ENCODE results near the gene ATF2.

ATF2 gene

GRCh38 chr2:175135177-175135576 lies 32.8 kb downstream of the ATF2 start:
- TF ChIP-seq FOXP2 (optimal IDR thresholded peaks at IDR 0.05; ENCODE audit: borderline replicate concordance, extremely low read depth, extremely low read length, insufficient read depth) = no peak
- no peak for TF ChIP-seq SIN3A (IDR thresholded peaks at IDR 0.05; ENCODE audit: borderline replicate concordance, insufficient read depth, low read length)
- no peak for TF ChIP-seq REST (IDR thresholded peaks at IDR 0.05; ENCODE audit: insufficient read depth in 1 of 2, low read depth in 2 of 2, low read length in 2 of 2)
- TF ChIP-seq POLR2AphosphoS5 (IDR thresholded peaks at IDR 0.05; ENCODE audit: low read depth, low read length) = no peak
- no peak for TF ChIP-seq TAF1 (IDR thresholded peaks at IDR 0.05; ENCODE audit: borderline replicate concordance, insufficient read depth, low read length)

GRCh38 chr2:175131252-175131651 lies 36.8 kb downstream of the ATF2 start:
- no peak for TF ChIP-seq FOXP2 (optimal IDR thresholded peaks at IDR 0.05; ENCODE audit: borderline replicate concordance, extremely low read depth, extremely low read length, insufficient read depth)
- no peak for TF ChIP-seq REST (IDR thresholded peaks at IDR 0.05; ENCODE audit: insufficient read depth in 1 of 2, low read depth in 2 of 2, low read length in 2 of 2)
- TF ChIP-seq TAF1 (IDR thresholded peaks at IDR 0.05; ENCODE audit: borderline replicate concordance, insufficient read depth, low read length) = no peak
- no peak for TF ChIP-seq POLR2AphosphoS5 (IDR thresholded peaks at IDR 0.05; ENCODE audit: low read depth, low read length)
- no peak for TF ChIP-seq SIN3A (IDR thresholded peaks at IDR 0.05; ENCODE audit: borderline replicate concordance, insufficient read depth, low read length)

GRCh38 chr2:175126661-175127060 lies 41.3 kb downstream of the ATF2 start:
- TF ChIP-seq SIN3A (IDR thresholded peaks at IDR 0.05; ENCODE audit: borderline replicate concordance, insufficient read depth, low read length) (no peak), TAF1 (IDR thresholded peaks at IDR 0.05; ENCODE audit: borderline replicate concordance, insufficient read depth, low read length) (no peak), FOXP2 (optimal IDR thresholded peaks at IDR 0.05; ENCODE audit: borderline replicate concordance, extremely low read depth, extremely low read length, insufficient read depth) (no peak), REST (IDR thresholded peaks at IDR 0.05; ENCODE audit: insufficient read depth in 1 of 2, low read depth in 2 of 2, low read length in 2 of 2) (no peak), POLR2AphosphoS5 (IDR thresholded peaks at IDR 0.05; ENCODE audit: low read depth, low read length) (no peak)

GRCh38 chr2:175123254-175123653 lies 44.7 kb downstream of the ATF2 start:
- TF ChIP-seq FOXP2 (optimal IDR thresholded peaks at IDR 0.05; ENCODE audit: borderline replicate concordance, extremely low read depth, extremely low read length, insufficient read depth) = no peak
- no peak for TF ChIP-seq SIN3A (IDR thresholded peaks at IDR 0.05; ENCODE audit: borderline replicate concordance, insufficient read depth, low read length)
- TF ChIP-seq TAF1 (IDR thresholded peaks at IDR 0.05; ENCODE audit: borderline replicate concordance, insufficient read depth, low read length) = no peak
- no peak for TF ChIP-seq POLR2AphosphoS5 (IDR thresholded peaks at IDR 0.05; ENCODE audit: low read depth, low read length)
- no peak for TF ChIP-seq REST (IDR thresholded peaks at IDR 0.05; ENCODE audit: insufficient read depth in 1 of 2, low read depth in 2 of 2, low read length in 2 of 2)

- TF ChIP-seq FOXP2 (optimal IDR thresholded peaks at IDR 0.05; ENCODE audit: borderline replicate concordance, extremely low read depth, extremely low read length, insufficient read depth) (no peak), POLR2AphosphoS5 (IDR thresholded peaks at IDR 0.05; ENCODE audit: low read depth, low read length) (no peak)
Measured at GRCh38 chr2:175111200-175111657, 56.8 kb downstream of the ATF2 start.

Data from PFSK-1 (cell line).